ENCODE measurements around the gene GNAL. TPM values are rescaled to one million over a fixed set of nuclear protein-coding genes. Genes with fewer than 3 reads are reported as not detected.
A peak's percentile ranks its signal among the peaks of the same experiment; 100 is the strongest.

Gene GNAL
- total RNA-seq, 1 experiment from 2014 or later = 24.0 TPM

DNA sequence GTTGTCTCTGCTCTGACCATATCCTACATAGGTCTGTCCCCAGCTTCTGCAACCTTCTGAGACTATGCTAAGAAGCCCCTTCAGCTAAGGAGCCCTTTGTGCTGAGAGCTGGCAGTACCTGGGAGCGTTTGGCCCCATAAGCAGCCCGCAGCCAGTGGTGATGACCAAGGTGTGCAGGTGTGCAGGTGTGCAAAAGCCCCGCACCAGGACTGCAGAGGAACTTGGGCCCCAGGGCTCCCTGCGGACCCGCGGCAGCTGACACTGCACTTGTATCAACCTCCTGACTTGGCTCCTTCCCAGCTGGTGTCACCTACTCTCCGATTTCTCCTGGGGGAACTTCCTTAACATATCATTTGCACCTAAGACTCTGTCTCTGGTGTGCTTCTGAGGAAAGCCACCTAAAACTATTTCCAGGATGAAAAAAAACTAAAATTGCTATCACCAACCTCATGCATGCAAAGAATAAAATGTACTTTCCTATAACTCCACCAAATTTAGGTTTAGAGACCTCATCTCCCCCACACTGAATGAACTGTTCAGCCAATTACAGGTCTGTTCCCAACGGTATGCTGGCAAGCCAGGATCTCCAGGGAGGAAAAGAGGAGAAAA lies 16.1 kb upstream of the GNAL start:
- H3K9me3 Mint-ChIP-seq = no peaks in the 10 kb centered on the region
- no peak overlapping the region for H3K9ac ChIP-seq (ENCODE audit: extremely low read depth, insufficient read length, low read length)
- H3K14ac ChIP-seq (ENCODE audit: insufficient read depth, low read length) = no peak overlapping the region
- WGBS (ENCODE audit: extremely low coverage, insufficient read length, low lambda C conversion rate) = no CpG with 5 or more reads among the region's 8 CpGs
- no peak overlapping the region for H2BK20ac ChIP-seq (ENCODE audit: low read depth, low read length, poor library complexity, severe bottlenecking)
- H2BK120ac ChIP-seq (ENCODE audit: low read depth, low read length, poor library complexity, severe bottlenecking) = no peak overlapping the region
- H2BK12ac ChIP-seq (ENCODE audit: insufficient read length, low read depth, low read length) = no peak overlapping the region
- no peak overlapping the region for H3K27ac ChIP-seq (ENCODE audit: insufficient read length, low read depth, low read length)
- H3K79me1 ChIP-seq (ENCODE audit: insufficient read depth, low read depth, low read length, poor library complexity, severe bottlenecking) = no peaks in the 10 kb centered on the region
- H3K9me3 ChIP-seq (ENCODE audit: control insufficient read depth, low read depth, low read length) = no peaks in the 10 kb centered on the region
- no peak overlapping the region for H3K4me3 Mint-ChIP-seq
- TF ChIP-seq, protein P1, sequence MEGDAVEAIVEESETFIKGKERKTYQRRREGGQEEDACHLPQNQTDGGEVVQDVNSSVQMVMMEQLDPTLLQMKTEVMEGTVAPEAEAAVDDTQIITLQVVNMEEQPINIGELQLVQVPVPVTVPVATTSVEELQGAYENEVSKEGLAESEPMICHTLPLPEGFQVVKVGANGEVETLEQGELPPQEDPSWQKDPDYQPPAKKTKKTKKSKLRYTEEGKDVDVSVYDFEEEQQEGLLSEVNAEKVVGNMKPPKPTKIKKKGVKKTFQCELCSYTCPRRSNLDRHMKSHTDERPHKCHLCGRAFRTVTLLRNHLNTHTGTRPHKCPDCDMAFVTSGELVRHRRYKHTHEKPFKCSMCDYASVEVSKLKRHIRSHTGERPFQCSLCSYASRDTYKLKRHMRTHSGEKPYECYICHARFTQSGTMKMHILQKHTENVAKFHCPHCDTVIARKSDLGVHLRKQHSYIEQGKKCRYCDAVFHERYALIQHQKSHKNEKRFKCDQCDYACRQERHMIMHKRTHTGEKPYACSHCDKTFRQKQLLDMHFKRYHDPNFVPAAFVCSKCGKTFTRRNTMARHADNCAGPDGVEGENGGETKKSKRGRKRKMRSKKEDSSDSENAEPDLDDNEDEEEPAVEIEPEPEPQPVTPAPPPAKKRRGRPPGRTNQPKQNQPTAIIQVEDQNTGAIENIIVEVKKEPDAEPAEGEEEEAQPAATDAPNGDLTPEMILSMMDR (conservative IDR thresholded peaks at IDR 0.05) = no peak
- H4K91ac ChIP-seq (ENCODE audit: insufficient read length, low read depth, low read length) = no peak overlapping the region
- H2AK5ac ChIP-seq (ENCODE audit: insufficient read length, low read length) = no peak overlapping the region
- peaks cover 3% of the 10 kb centered on the region; the same call in 1 of the 2 replicates for H3K4me1 ChIP-seq (ENCODE audit: insufficient read depth, low read length)
- H3K79me2 ChIP-seq (ENCODE audit: insufficient read depth, low read length) = no peaks in the 10 kb centered on the region
- no peak overlapping the region for H3K4me2 ChIP-seq (ENCODE audit: insufficient read depth, insufficient read length, low read length)
- H4K8ac ChIP-seq (replicated peaks; ENCODE audit: insufficient read length, low read depth, low read length) = no peak overlapping the region
- no peak overlapping the region for H3T11ph ChIP-seq (ENCODE audit: low read length)
- H4K5ac ChIP-seq (ENCODE audit: insufficient read length, low read depth, low read length) = no peak overlapping the region
- peaks cover 24 to 26% of the 10 kb centered on the region in 2 experiments for H3K4me1 Mint-ChIP-seq
- H3K27ac Mint-ChIP-seq = no peak overlapping the region
- H3K23ac ChIP-seq (ENCODE audit: insufficient read length, low read depth, low read length) = no peak overlapping the region
- no peak overlapping the region for H2AFZ ChIP-seq (ENCODE audit: low read length)
- H3K27me3 Mint-ChIP-seq (ENCODE audit: low read depth) = peaks cover 17% of the 10 kb centered on the region
- no peaks in the 10 kb centered on the region for H4K20me1 ChIP-seq (ENCODE audit: control insufficient read depth, insufficient read depth, insufficient read length)
- no peak overlapping the region for H3K18ac ChIP-seq (ENCODE audit: insufficient read length, low read depth, low read length)
- no peaks in the 10 kb centered on the region for H3K36me3 Mint-ChIP-seq (ENCODE audit: insufficient read depth in 1 of 3, low read depth in 3 of 3)
- H3K56ac ChIP-seq (ENCODE audit: insufficient read length, low read depth, low read length) = no peak overlapping the region
- H3K23me2 ChIP-seq (ENCODE audit: insufficient read length, low read depth, low read length, poor library complexity, severe bottlenecking) = no peaks in the 10 kb centered on the region
- H2BK15ac ChIP-seq (ENCODE audit: low read depth, low read length) = no peak overlapping the region
- DNase-seq = peak; percentile 8
- no peaks in the 10 kb centered on the region for H3K27me3 ChIP-seq (ENCODE audit: insufficient read depth, low read length)
- H2BK5ac ChIP-seq (ENCODE audit: insufficient read length, low read length) = no peak overlapping the region
- H3K4ac ChIP-seq (ENCODE audit: low read depth, low read length) = no peak overlapping the region
